ENCODE measurements around the gene FKBP3.

The FKBP3 gene

DNA sequence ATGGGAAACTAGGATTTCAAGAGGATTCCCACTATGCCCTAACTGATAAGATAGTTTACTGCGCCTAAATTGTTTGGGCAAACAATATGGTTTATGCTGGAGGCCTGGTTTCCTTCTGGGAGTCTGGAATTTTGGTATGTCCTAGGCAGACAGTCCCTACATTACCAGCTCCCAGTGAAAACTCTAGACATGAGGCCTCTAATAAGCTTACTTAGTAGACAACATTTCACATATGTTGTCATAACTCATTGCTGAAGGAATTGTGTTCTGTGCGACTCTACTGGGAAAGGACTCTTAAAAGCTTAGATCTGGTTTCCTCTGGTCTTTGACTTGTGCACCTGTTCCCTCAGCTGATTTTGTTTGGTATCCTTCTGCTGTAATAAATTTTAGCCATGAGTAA is 68.3 kb downstream of the FKBP3 start:
- in situ Hi-C loops (cut with HindIII; ENCODE audit: low sequenced_read_pairs), result no loop called here
